ENCODE measurements around the gene KCNJ9. TPM values are rescaled to one million over a fixed set of nuclear protein-coding genes. Genes with fewer than 3 reads are reported as not detected.

Gene KCNJ9
- total and polyA plus RNA-seq, 2 of the 13 experiments (the other 11 are each of a cell fraction or from before 2014, with no cell fraction given), result not detected

GRCh38 chr1:160070243-160071163 lies 10.8 kb upstream of the KCNJ9 start (continued):
- TF ChIP-seq, protein P1, sequence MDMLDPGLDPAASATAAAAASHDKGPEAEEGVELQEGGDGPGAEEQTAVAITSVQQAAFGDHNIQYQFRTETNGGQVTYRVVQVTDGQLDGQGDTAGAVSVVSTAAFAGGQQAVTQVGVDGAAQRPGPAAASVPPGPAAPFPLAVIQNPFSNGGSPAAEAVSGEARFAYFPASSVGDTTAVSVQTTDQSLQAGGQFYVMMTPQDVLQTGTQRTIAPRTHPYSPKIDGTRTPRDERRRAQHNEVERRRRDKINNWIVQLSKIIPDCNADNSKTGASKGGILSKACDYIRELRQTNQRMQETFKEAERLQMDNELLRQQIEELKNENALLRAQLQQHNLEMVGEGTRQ (IDR thresholded peaks at IDR 0.05; ENCODE audit: low read depth, low read length), result no peak
- TF ChIP-seq, protein P1 (CRISPR knock-in tag; IDR thresholded peaks at IDR 0.05; ENCODE audit: borderline replicate concordance), result no peak
- TF ChIP-seq NR2F2 (IDR thresholded peaks at IDR 0.05; ENCODE audit: borderline replicate concordance, low read depth) (no peak), SNRNP70 (IDR thresholded peaks at IDR 0.05; ENCODE audit: low read depth, low read length) (no peak), ZNF629 (CRISPR knock-in tag; conservative IDR thresholded peaks at IDR 0.05) (no peak), SMAD3 (CRISPR knock-in tag; IDR thresholded peaks at IDR 0.05) (no peak), ZNF773 (CRISPR knock-in tag; IDR thresholded peaks at IDR 0.05; ENCODE audit: borderline replicate concordance) (no peak), ZNF24 (IDR thresholded peaks at IDR 0.05) (no peak), NR2F6 (IDR thresholded peaks at IDR 0.05) (no peak), NR2F6 (CRISPR knock-in tag; IDR thresholded peaks at IDR 0.05) (no peak), ZNF329 (CRISPR knock-in tag; IDR thresholded peaks at IDR 0.05; ENCODE audit: low read depth) (no peak), ZNF251 (CRISPR knock-in tag; IDR thresholded peaks at IDR 0.05) (no peak), ZNF446 (CRISPR knock-in tag; IDR thresholded peaks at IDR 0.05) (no peak), YEATS4 (CRISPR knock-in tag; IDR thresholded peaks at IDR 0.05; ENCODE audit: borderline replicate concordance) (no peak), ZNF790 (CRISPR knock-in tag; IDR thresholded peaks at IDR 0.05; ENCODE audit: borderline replicate concordance) (no peak), SP2 (CRISPR knock-in tag; IDR thresholded peaks at IDR 0.05) (peak; percentile 64), EHMT2 (IDR thresholded peaks at IDR 0.05; ENCODE audit: borderline replicate concordance, low read depth, low read length) (no peak), ZMYM4 (CRISPR knock-in tag; IDR thresholded peaks at IDR 0.05) (0 out of 2 replicates have a peak, but pooled peaks have one; percentile 21), PCBP2 (optimal IDR thresholded peaks at IDR 0.05; ENCODE audit: low read depth, low read length, poor library complexity, severe bottlenecking) (no peak)
- TF ChIP-seq, protein P2, sequence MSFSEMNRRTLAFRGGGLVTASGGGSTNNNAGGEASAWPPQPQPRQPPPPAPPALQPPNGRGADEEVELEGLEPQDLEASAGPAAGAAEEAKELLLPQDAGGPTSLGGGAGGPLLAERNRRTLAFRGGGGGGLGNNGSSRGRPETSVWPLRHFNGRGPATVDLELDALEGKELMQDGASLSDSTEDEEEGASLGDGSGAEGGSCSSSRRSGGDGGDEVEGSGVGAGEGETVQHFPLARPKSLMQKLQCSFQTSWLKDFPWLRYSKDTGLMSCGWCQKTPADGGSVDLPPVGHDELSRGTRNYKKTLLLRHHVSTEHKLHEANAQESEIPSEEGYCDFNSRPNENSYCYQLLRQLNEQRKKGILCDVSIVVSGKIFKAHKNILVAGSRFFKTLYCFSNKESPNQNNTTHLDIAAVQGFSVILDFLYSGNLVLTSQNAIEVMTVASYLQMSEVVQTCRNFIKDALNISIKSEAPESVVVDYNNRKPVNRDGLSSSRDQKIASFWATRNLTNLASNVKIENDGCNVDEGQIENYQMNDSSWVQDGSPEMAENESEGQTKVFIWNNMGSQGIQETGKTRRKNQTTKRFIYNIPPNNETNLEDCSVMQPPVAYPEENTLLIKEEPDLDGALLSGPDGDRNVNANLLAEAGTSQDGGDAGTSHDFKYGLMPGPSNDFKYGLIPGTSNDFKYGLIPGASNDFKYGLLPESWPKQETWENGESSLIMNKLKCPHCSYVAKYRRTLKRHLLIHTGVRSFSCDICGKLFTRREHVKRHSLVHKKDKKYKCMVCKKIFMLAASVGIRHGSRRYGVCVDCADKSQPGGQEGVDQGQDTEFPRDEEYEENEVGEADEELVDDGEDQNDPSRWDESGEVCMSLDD (CRISPR knock-in tag; IDR thresholded peaks at IDR 0.05; ENCODE audit: borderline replicate concordance), result no peak
